Stomach (tissue), 4 donors: Measurements from ENCODE around the gene CCDC68.

Source experiments
- CTCF ChIP-seq, 7 experiments: fragments of 450-650 bp in 4 of 7; fragments of 200-600 bp in 3 of 7; sonication (generic) in 3 of 7; IDR thresholded peaks; one replicate each; pipeline ENCODE4 v1.5.1; 2016 to 2019; ENCODE audit warnings: antibody characterized with exemption in 7 of 7, control low read depth in 2 of 7, mild to moderate bottlenecking in 1 of 7
- POLR2A ChIP-seq, 4 donors: fragments of 450-650 bp; IDR thresholded peaks; one replicate each; pipeline ENCODE4 v1.6.1; 2016; ENCODE audit warnings: antibody characterized with exemption in 4 of 4, control low read depth in 2 of 4, mild to moderate bottlenecking in 1 of 4, moderate library complexity in 1 of 4
- POLR2AphosphoS5 ChIP-seq, 3 donors: sonication (generic); formaldehyde crosslinking; IDR thresholded peaks; one replicate each; pipeline ENCODE4 v1.6.1; 2016; ENCODE audit warnings: antibody characterized with exemption in 3 of 3

DNA sequence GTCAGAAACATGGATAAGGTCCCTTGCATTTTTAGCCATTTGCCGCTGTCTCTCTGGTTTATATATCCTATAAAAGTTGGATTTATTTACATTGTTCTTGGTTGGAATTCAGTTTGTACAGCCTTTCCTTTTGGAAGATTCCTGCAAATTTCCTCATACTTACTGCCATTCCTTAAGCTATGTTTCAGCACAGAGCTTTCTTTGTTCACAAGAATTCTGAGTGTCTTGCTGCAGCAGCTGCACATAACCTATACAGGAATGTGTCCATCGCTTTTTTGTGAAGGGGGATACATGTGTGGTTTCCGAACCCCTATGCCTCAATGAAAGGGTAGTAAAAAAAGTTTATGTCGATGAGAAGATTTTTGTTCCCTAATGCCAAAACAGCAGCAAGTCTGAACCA is 48.3 kb upstream of the CCDC68 start:
- no peak for TF ChIP-seq CTCF (IDR thresholded peaks at IDR 0.05)
- TF ChIP-seq POLR2AphosphoS5 (IDR thresholded peaks at IDR 0.05) = no peak
- no peak for TF ChIP-seq POLR2A (IDR thresholded peaks at IDR 0.05)
